Trophoblast cell (in vitro differentiated cells and primary cell): Measurements from ENCODE around the gene SCN10A.

Experiments
- DNase-seq, 2 donors: peaks; one replicate each; pipeline ENCODE4 v3.0.0-alpha.2; 2016
- H2AFZ ChIP-seq: 2 replicates; pipeline ENCODE4 v1.6.1; 2013; ENCODE audit warnings: low read length, moderate library complexity, mild to moderate bottlenecking; ENCODE audit not compliant: insufficient read depth, poor library complexity
- H2AK5ac ChIP-seq: 2 replicates; pipeline ENCODE4 v1.6.1; 2013; ENCODE audit warnings: mild to moderate bottlenecking, low read length
- H2BK120ac ChIP-seq: 2 replicates; pipeline ENCODE4 v1.6.1; 2013; ENCODE audit warnings: low read length, mild to moderate bottlenecking, moderate library complexity; ENCODE audit not compliant: insufficient read depth, poor library complexity
- H2BK12ac ChIP-seq: 2 replicates; pipeline ENCODE4 v1.6.1; 2013; ENCODE audit warnings: mild to moderate bottlenecking, low read length, moderate library complexity
- H2BK5ac ChIP-seq: 2 replicates; pipeline ENCODE4 v1.6.1; 2013; ENCODE audit warnings: low read length, low read depth, moderate library complexity, mild to moderate bottlenecking; ENCODE audit not compliant: poor library complexity
- H3K14ac ChIP-seq: 2 replicates; pipeline ENCODE4 v1.6.1; 2013; ENCODE audit warnings: mild to moderate bottlenecking, low read length
- H3K18ac ChIP-seq: 2 replicates; pipeline ENCODE4 v1.6.1; 2013; ENCODE audit warnings: mild to moderate bottlenecking, low read length
- H3K23ac ChIP-seq: 2 replicates; pipeline ENCODE4 v1.6.1; 2013; ENCODE audit warnings: low read length
- H3K27ac ChIP-seq: 2 replicates; pipeline ENCODE4 v1.5.1; 2013; ENCODE audit warnings: low read depth, mild to moderate bottlenecking, inconsistent platforms, low read length, moderate library complexity
- H3K27me3 ChIP-seq: 2 replicates; pipeline ENCODE4 v1.6.1; 2013; ENCODE audit warnings: inconsistent platforms, mild to moderate bottlenecking, low read length, moderate library complexity; ENCODE audit not compliant: insufficient read depth
- H3K36me3 ChIP-seq, 2 experiments: 1 replicate in 1 of 2; 2 replicates in 1 of 2; pipeline ENCODE4 v1.6.1; 2013; ENCODE audit warnings: low read length in 2 of 2, mild to moderate bottlenecking in 2 of 2, moderate library complexity in 1 of 2; ENCODE audit not compliant: insufficient read depth in 2 of 2, control insufficient read depth in 1 of 2
- H3K4ac ChIP-seq: 2 replicates; pipeline ENCODE4 v1.6.1; 2013; ENCODE audit warnings: low read depth, mild to moderate bottlenecking, low read length, moderate library complexity
- H3K4me1 ChIP-seq, 2 experiments: 1 replicate in 1 of 2; 2 replicates in 1 of 2; pipeline ENCODE4 v1.6.1; 2013; ENCODE audit warnings: low read length in 2 of 2, mild to moderate bottlenecking in 2 of 2, moderate library complexity in 1 of 2; ENCODE audit not compliant: insufficient read depth in 2 of 2, control insufficient read depth in 1 of 2
- H3K4me2 ChIP-seq: 2 replicates; pipeline ENCODE4 v1.6.1; 2013; ENCODE audit warnings: inconsistent platforms, mild to moderate bottlenecking, low read length, moderate library complexity
- H3K4me3 ChIP-seq: 2 replicates; pipeline ENCODE4 v1.5.1; 2013; ENCODE audit warnings: mild to moderate bottlenecking, low read depth, low read length, inconsistent platforms
- H3K79me1 ChIP-seq: one replicate; pipeline ENCODE4 v1.6.1; 2013; ENCODE audit warnings: low read length
- H3K79me2 ChIP-seq: 2 replicates; pipeline ENCODE4 v1.6.1; 2013; ENCODE audit warnings: low read length, mild to moderate bottlenecking; ENCODE audit not compliant: control insufficient read depth, insufficient read depth, poor library complexity
- H3K9ac ChIP-seq: 2 replicates; pipeline ENCODE4 v1.6.1; 2013; ENCODE audit warnings: mild to moderate bottlenecking, low read length
- H3K9me3 ChIP-seq: 2 replicates; pipeline ENCODE4 v1.6.1; 2013; ENCODE audit warnings: low read depth, mild to moderate bottlenecking, control low read depth, inconsistent platforms, low read length; ENCODE audit not compliant: insufficient read depth
- H4K12ac ChIP-seq: 2 replicates; pipeline ENCODE4 v1.6.1; 2013; ENCODE audit warnings: low read depth, mild to moderate bottlenecking, low read length, moderate library complexity
- H4K8ac ChIP-seq: 2 replicates; pipeline ENCODE4 v1.6.1; 2013; ENCODE audit warnings: low read depth, mild to moderate bottlenecking, low read length, moderate library complexity
- H4K91ac ChIP-seq: one replicate; pipeline ENCODE4 v1.6.1; 2013; ENCODE audit warnings: low read depth, mild to moderate bottlenecking, low read length, moderate library complexity
- WGBS: extraction: QIAGEN DNeasy Blood & Tissue Kit; methylation state at CpG from one replicate; pipeline ENCODE4 v1.1.7; 2013; ENCODE audit warnings: missing lambda C conversion rate; ENCODE audit not compliant: insufficient read length, insufficient coverage; ENCODE audit errors: extremely low coverage; 5-methylcytosine and 5-hydroxymethylcytosine counted together

The SCN10A gene

GRCh38 chr3:38826001-38826400 lies 10.0 kb upstream of the SCN10A start:
- Histone ChIP-seq H2AK5ac (no peak overlapping the region), H3K79me1 (no peaks in the 10 kb centered on the region), H3K9ac (no peak overlapping the region), H3K4me2 (no peak overlapping the region), H3K79me2 (no peaks in the 10 kb centered on the region), H2BK12ac (no peak overlapping the region), H2AFZ (no peak overlapping the region), H2BK5ac (no peak overlapping the region), H3K18ac (no peak overlapping the region), H3K9me3 (no peaks in the 10 kb centered on the region), H4K91ac (no peak overlapping the region), H2BK120ac (no peak overlapping the region), H3K27ac (no peak overlapping the region), H3K4me1 (no peaks in the 10 kb centered on the region), H3K4me3 (no peak overlapping the region), H3K36me3 (no peaks in the 10 kb centered on the region), H4K8ac (no peak overlapping the region), H4K12ac (no peak overlapping the region), H3K4ac (no peak overlapping the region), H3K23ac (no peak overlapping the region), H3K27me3 (peaks cover 3% of the 10 kb centered on the region), H3K14ac (no peak overlapping the region)
- no CpG with 5 or more reads among the region's 2 CpGs for WGBS
- DNase-seq: no peak

- Histone ChIP-seq H3K9me3 (no peaks in the 10 kb centered on the region), H3K9ac (no peak overlapping the region), H2BK12ac (no peak overlapping the region), H2BK5ac (no peak overlapping the region), H4K8ac (no peak overlapping the region), H3K4me2 (no peak overlapping the region), H3K4ac (no peak overlapping the region), H4K12ac (no peak overlapping the region), H3K27ac (no peak overlapping the region), H2AFZ (no peak overlapping the region), H3K23ac (no peak overlapping the region), H3K36me3 (no peaks in the 10 kb centered on the region), H3K79me2 (no peaks in the 10 kb centered on the region), H2BK120ac (no peak overlapping the region), H3K79me1 (no peaks in the 10 kb centered on the region), H3K18ac (no peak overlapping the region), H4K91ac (no peak overlapping the region), H3K14ac (no peak overlapping the region), H3K27me3 (peaks cover 3% of the 10 kb centered on the region), H3K4me3 (no peak overlapping the region), H2AK5ac (no peak overlapping the region), H3K4me1 (no peaks in the 10 kb centered on the region)
- DNase-seq: no peak
- no CpG with 5 or more reads among the region's 4 CpGs for WGBS
Observed at GRCh38 chr3:38824349-38824748, 8.3 kb upstream of the SCN10A start.

- no peak overlapping the region for H3K18ac ChIP-seq
- no peak overlapping the region for H3K4me2 ChIP-seq
- H3K9ac ChIP-seq: no peak overlapping the region
- no peak overlapping the region for H4K8ac ChIP-seq
- no peaks in the 10 kb centered on the region for H3K9me3 ChIP-seq
- H2BK12ac ChIP-seq: no peak overlapping the region
- H2AFZ ChIP-seq: no peak overlapping the region
- H2AK5ac ChIP-seq: no peak overlapping the region
- H3K4ac ChIP-seq: no peak overlapping the region
- H3K23ac ChIP-seq: no peak overlapping the region
- H4K12ac ChIP-seq: no peak overlapping the region
- peaks cover 3% of the 10 kb centered on the region for H3K27me3 ChIP-seq
- no CpG with 5 or more reads among the region's 8 CpGs for WGBS
- H4K91ac ChIP-seq: no peak overlapping the region
- no peak overlapping the region for H2BK120ac ChIP-seq
- H3K36me3 ChIP-seq: no peaks in the 10 kb centered on the region
- H3K79me2 ChIP-seq: no peaks in the 10 kb centered on the region
- no peak overlapping the region for H3K4me3 ChIP-seq
- no peak overlapping the region for H3K14ac ChIP-seq
- no peaks in the 10 kb centered on the region for H3K79me1 ChIP-seq
- DNase-seq: no peak
- H3K27ac ChIP-seq: no peak overlapping the region
- H3K4me1 ChIP-seq: no peaks in the 10 kb centered on the region
- H2BK5ac ChIP-seq: no peak overlapping the region
Observed at GRCh38 chr3:38823722-38824121, 7.7 kb upstream of the SCN10A start.

- Histone ChIP-seq H2AK5ac (no peak overlapping the region), H3K9ac (no peak overlapping the region), H4K12ac (no peak overlapping the region), H2BK12ac (no peak overlapping the region), H3K36me3 (no peaks in the 10 kb centered on the region), H4K91ac (no peak overlapping the region), H3K14ac (no peak overlapping the region), H3K18ac (no peak overlapping the region), H3K4me3 (no peak overlapping the region), H2BK5ac (no peak overlapping the region), H4K8ac (no peak overlapping the region), H3K27ac (no peak overlapping the region), H3K4me1 (no peaks in the 10 kb centered on the region), H3K79me2 (no peaks in the 10 kb centered on the region), H3K9me3 (no peaks in the 10 kb centered on the region), H2AFZ (no peak overlapping the region), H3K27me3 (peaks cover 3% of the 10 kb centered on the region), H3K23ac (no peak overlapping the region), H3K79me1 (no peaks in the 10 kb centered on the region), H2BK120ac (no peak overlapping the region), H3K4me2 (no peak overlapping the region), H3K4ac (no peak overlapping the region)
- WGBS: no CpG with 5 or more reads among the region's 5 CpGs
- no peak for DNase-seq
Observed at GRCh38 chr3:38823186-38823585, 7.2 kb upstream of the SCN10A start.
